Measurements from ENCODE around the gene DPEP2. TPM values are rescaled to one million over a fixed set of nuclear protein-coding genes. Genes with fewer than 3 reads are reported as not detected.

The DPEP2 gene
- total and polyA plus RNA-seq, 2 experiments from 2014 or later, result not detected

GRCh38 chr16:67949645-67950044 is 49.6 kb downstream of the DPEP2 start:
- Histone ChIP-seq H2AFZ (no peak overlapping the region), H3K9me2 (ENCODE audit: insufficient read depth) (no peaks in the 10 kb centered on the region), H3K79me2 (replicated peaks; ENCODE audit: insufficient read depth) (no peaks in the 10 kb centered on the region), H3F3A (replicated peaks; ENCODE audit: low read depth) (no peaks in the 10 kb centered on the region), H3K4me1 (ENCODE audit: insufficient read depth) (no peaks in the 10 kb centered on the region), H4K20me1 (replicated peaks; ENCODE audit: insufficient read depth) (no peaks in the 10 kb centered on the region), H3K4me3 (no peak overlapping the region), H3K36me3 (ENCODE audit: insufficient read depth) (peaks cover 13% of the 10 kb centered on the region; the same call in 1 of the 2 replicates), H3K4me2 (no peak overlapping the region), H3K27me3 (ENCODE audit: insufficient read depth) (no peaks in the 10 kb centered on the region), H3K27ac (ENCODE audit: low read depth) (no peak overlapping the region)
- H3K27ac Mint-ChIP-seq, result no peak overlapping the region
- DNase-seq (ENCODE audit: low spot score), result no peak
- H3K36me3 Mint-ChIP-seq (ENCODE audit: low read depth), result peaks cover 51% of the 10 kb centered on the region
- no peak overlapping the region for H3K4me3 Mint-ChIP-seq
- ATAC-seq, result no peak
- no peak for TF ChIP-seq CREB1 (CRISPR knock-in tag; IDR thresholded peaks at IDR 0.05; ENCODE audit: low read depth)
- TF ChIP-seq, protein P1, sequence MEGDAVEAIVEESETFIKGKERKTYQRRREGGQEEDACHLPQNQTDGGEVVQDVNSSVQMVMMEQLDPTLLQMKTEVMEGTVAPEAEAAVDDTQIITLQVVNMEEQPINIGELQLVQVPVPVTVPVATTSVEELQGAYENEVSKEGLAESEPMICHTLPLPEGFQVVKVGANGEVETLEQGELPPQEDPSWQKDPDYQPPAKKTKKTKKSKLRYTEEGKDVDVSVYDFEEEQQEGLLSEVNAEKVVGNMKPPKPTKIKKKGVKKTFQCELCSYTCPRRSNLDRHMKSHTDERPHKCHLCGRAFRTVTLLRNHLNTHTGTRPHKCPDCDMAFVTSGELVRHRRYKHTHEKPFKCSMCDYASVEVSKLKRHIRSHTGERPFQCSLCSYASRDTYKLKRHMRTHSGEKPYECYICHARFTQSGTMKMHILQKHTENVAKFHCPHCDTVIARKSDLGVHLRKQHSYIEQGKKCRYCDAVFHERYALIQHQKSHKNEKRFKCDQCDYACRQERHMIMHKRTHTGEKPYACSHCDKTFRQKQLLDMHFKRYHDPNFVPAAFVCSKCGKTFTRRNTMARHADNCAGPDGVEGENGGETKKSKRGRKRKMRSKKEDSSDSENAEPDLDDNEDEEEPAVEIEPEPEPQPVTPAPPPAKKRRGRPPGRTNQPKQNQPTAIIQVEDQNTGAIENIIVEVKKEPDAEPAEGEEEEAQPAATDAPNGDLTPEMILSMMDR (conservative IDR thresholded peaks at IDR 0.05; ENCODE audit: low read depth in 2 of 2), result no peak
- TF ChIP-seq EZH2phosphoT487 (IDR thresholded peaks at IDR 0.05; ENCODE audit: unreplicated experiment), result no peak
- TF ChIP-seq POLR2AphosphoS5 (IDR thresholded peaks at IDR 0.05; ENCODE audit: low read depth), result no peak
- TF ChIP-seq STAT1 (IDR thresholded peaks at IDR 0.05; ENCODE audit: unreplicated experiment), result no peak
- no peak for TF ChIP-seq EZH2 (IDR thresholded peaks at IDR 0.05; ENCODE audit: low read depth, unreplicated experiment)
- no peak for TF ChIP-seq ZNF331 (CRISPR knock-in tag; IDR thresholded peaks at IDR 0.05; ENCODE audit: low read depth)
- no peak for TF ChIP-seq ZNF462 (CRISPR knock-in tag; IDR thresholded peaks at IDR 0.05)
- TF ChIP-seq REST (IDR thresholded peaks at IDR 0.05; ENCODE audit: unreplicated experiment), result no peak
- TF ChIP-seq NANOG (IDR thresholded peaks at IDR 0.05; ENCODE audit: borderline replicate concordance), result no peak
- no peaks in the 10 kb centered on the region for H3K9me3 Mint-ChIP-seq
- peaks cover 4% of the 10 kb centered on the region for H3K27me3 Mint-ChIP-seq (ENCODE audit: insufficient read depth, low read depth, poor library complexity)
- H3K4me1 Mint-ChIP-seq, result no peaks in the 10 kb centered on the region

Data from GM23338 (cell line).